HG03066 (cell line): ENCODE measurements around the gene URGCP.

Experiments
- ATAC-seq: cut with Tn5 transposase; IDR thresholded peaks from one replicate; pipeline ENCODE4 v1.9.1; 2021; ENCODE audit warnings: low read depth; ENCODE audit not compliant: unreplicated experiment

The URGCP gene

GRCh38 chr7:43876976-43877745, 29.2 kb downstream of the URGCP start:
- ATAC-seq = no peak

- no peak for ATAC-seq
Observed at GRCh38 chr7:43876241-43876640, 30.2 kb downstream of the URGCP start.

DNA sequence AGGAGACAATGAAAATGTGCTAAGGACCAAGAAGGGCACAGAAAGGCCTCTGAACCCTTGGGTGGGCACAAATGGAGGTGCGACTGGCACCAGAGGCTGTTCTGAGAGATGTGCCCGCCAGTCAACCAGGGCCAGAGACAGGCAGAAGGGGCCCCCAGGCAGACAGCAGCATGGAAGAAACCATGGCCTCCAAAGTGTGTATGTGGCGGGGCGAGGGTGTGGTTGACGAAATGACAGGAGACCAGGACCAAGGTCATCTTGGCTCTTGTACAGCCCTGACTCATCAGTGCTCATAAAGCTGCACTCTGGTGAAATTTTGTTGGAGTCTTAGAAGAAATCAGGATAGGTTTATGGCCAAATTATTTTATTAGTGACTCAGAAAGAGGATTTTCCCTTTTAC, 33.1 kb downstream of the URGCP start:
- no peak for ATAC-seq

- ATAC-seq = no peak
Observed at GRCh38 chr7:43872406-43873110, 33.8 kb downstream of the URGCP start.

- ATAC-seq = no peak
Observed at GRCh38 chr7:43871064-43871463, 35.3 kb downstream of the URGCP start.

DNA sequence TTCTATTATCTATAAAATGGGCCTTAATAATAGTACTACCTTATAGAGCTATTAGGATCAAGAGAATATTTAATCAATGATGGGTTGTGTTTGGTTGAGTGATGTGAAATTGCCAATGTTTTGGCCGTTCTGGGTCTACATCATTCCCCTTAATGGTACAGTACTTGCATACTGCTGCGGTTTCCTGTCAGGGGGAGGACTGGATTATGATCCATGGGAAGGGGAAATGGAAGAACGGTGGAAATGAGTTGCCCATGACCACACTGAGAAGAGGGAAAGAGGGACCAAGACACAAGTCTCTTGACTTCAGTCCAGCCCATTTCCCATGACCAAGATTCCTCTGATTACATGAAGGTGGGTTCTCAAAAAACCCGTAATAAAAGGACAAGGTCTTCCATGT, 36.1 kb downstream of the URGCP start:
- ATAC-seq = no peak

DNA sequence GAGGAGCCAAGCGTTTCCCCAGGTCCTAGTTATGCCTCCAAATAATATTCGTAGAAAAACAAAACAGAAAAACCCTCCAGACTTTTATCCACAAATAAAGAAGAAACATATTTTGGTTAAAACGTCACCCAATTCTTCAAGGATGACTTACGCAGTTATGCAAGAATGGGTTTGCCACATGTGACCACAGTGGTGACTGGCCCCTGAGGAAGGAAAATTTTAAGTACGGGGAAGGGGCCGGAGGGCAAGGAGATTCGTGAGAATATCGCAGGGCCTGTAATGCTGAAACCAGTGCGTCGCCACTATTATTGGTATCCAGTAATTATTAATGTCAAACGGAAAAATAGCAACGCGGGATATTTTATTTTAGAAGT, 36.5 kb downstream of the URGCP start:
- peak; percentile 16 for ATAC-seq

DNA sequence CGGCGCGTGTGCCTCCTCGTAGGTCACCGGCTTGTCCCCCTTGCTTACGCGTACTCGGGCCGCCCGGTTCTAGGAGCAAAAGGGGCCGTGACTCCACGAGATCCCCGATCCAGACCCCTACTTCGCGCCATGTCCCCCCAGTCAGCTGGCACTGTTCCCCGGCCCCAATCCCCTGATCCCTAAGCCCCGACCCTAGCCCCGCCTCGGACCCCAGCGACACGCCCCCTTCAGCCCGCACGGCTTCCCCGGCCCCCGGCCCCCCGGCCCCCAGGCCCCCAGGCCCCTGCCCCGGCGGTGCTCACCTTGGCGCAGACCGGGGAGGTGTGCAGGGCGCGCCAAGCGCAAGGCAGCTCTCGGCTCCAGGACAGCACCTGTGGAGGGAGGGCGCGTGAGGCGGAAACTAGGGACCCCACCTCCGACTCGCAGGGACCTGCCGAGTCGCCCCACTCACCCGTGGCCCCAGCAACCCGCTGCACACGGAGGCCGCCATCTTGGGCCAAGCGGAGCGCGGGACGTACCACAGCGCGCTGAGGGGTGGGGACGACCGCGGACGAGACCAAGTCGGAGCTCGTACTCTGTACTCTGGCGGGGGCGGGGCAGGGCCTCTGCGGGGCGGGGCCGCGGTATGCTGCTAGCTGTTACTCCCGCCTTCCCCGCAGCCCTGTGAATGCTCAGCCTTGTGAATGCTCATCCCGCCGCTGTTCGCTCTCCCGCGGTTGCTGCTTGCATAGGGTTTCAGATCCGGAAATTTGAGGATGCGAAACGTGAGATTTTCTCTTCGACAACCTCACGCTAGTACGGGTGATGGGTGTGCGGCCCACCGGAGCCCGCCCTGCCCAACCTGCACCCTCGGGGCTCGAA, 37.2 kb downstream of the URGCP start, which contains the start of gene MRPS24:
Gene MRPS24 (minus strand): TSS at position 512 of the 861 bp plus-strand sequence. CDS start 22 bp downstream, at position 490.
- peak; percentile 93 for ATAC-seq

GRCh38 chr7:43868681-43869005, 37.8 kb downstream of the URGCP start:
- ATAC-seq = peak; percentile 6

DNA sequence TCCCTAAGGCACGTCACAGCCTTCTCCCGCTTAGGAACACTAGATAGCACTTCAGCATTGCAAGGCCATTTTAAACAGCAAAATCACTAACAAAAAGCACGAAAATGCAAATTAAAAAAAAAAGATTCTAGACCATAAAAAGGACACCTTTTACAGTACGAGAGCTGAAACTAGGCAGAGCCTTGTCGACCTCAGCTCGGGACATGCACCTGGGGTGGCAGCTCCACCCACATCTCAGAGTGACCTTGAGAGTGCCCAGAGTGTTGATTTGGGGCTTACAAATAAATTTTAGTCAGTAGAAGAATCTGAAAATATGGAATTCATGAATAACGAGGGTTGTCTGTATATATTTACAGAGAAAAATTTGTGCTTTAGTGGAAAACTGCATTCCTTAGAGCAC, 38.2 kb downstream of the URGCP start:
- no peak for ATAC-seq

DNA sequence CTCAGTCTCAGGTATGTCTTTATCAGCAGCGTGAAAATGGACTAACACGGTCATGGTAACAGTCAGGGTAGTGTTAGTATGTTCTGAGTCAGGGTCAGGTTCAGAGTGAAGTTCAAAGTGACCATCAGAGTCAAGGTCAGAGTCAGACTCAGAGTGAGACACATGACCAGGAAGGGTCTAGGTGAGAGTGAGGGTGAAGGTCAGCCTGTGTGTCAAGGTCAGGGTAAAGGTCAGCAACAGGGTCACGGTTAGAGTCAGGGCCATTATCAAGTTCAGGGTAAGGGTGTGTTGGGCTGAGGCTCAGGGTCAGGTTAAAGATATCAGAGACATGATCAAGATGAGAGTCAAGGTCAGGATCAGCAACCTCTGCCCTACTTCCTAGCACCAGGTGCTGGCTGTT, 41.1 kb downstream of the URGCP start:
- no peak for ATAC-seq

DNA sequence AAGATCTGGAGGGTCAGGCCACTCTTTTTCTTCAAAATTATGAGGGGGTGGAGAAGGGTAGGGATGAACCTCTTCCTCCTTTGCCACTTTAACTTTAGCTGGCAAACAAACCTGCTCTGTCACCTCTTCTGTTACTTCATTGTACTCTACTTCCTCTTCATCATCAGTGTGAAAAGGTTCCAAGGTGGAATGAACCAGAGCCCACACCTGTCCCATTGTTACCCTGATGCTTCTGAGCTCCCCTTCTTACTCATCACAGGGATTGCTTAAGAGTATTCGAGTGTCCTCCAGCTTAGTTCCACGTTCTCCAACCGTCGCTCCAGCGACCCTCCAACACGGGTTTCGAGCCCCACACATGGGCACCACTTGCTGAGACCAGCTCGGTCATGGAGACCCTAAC, 42.3 kb downstream of the URGCP start:
- ATAC-seq = no peak

GRCh38 chr7:43856996-43857395, 49.4 kb downstream of the URGCP start:
- no peak for ATAC-seq

DNA sequence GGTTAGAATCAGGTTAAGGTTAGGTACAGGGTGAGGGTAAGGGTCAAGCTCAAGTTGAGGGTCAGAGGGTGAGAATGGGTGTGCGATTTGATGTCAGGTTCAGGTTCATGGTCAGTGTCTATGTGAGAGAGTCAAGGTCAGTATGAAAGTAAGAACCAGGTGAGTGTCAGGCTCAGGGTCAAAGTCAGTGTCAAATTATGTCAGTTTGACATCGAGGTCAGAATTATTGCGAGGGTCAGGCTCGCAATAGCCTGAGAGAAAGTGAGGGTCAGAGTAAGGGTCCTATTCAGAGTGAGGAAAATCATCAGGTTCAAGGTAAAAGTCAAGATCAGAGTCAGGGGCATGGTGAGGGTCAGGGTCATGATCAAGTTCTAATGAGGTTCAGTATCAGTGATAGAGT, 50.1 kb downstream of the URGCP start:
- no peak for ATAC-seq

DNA sequence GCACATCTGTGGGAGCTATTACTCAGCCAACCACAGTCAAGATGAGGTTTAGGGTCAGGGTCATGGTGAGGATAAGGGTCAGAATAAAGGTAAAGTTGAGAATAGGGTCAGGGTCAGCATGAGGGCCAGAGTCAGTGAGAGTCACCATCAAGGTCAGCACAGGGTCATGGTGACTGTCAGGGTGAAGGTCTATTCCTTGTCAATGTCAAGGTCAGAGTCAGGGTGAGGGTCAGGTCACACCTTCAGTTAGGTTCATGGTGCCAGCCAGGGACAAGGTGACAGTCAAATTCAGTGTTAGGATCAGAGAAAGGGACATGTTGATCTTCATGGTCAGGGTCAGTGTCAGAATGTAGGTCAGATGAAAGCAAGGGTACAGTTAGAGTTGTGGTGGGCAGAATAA, 51.2 kb downstream of the URGCP start:
- ATAC-seq = no peak

DNA sequence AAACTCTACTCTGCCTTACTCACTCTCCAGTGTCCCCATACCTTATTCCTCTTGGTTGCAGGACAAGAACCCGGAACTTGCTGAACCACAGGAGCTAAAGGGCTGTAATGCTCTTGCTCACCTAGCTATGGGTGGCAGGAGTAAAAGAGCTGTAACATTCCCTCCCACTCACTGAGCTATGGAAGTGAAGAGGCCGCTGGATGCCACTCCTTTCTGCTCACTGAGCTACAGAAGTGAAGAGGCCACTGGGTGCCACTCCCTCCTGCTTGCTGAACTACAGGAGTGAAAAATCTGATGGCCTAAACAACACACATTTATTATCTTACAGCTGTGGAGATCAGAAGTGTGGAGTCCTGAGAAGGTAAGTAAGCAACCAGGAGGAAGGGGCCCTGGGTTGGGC, 54.6 kb downstream of the URGCP start:
- ATAC-seq = no peak

DNA sequence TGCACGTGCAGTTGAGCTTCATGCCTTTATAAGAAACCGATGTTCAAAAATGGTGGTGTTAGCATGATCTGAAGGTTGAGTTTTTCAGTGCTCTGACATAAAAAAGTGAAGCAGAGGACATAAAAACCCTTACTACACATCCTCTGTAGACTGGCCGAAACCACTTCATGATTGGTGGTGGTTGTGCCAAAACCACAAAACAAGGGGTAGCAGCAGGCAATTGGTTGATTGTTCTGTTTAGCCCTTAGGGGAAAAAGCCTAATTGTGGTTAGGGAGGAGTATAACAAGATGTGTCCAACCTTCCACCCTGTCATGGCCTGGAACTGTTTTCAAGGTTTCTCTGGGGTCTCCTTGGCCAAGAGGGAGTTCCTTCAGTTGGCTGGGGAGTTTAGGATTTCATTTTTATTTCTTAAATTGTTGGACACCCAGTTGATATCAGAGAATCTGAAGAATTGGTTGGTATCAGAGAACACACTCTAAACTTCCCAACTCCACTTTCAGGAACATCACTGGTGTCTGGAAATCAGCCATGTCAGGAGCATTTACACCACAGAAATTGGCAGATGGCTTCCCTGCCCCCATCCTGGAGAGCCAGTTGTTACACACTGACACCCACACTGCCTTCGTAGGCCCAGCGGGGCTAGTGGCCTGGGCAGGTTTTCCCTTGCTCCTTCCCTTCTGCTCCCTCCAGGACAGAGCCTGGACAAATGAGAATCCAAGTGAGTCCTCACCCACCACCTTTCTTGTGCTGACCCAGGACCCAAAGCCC, 55.9 kb downstream of the URGCP start:
- no peak for ATAC-seq

GRCh38 chr7:43849047-43849446, 57.3 kb downstream of the URGCP start:
- ATAC-seq = no peak

DNA sequence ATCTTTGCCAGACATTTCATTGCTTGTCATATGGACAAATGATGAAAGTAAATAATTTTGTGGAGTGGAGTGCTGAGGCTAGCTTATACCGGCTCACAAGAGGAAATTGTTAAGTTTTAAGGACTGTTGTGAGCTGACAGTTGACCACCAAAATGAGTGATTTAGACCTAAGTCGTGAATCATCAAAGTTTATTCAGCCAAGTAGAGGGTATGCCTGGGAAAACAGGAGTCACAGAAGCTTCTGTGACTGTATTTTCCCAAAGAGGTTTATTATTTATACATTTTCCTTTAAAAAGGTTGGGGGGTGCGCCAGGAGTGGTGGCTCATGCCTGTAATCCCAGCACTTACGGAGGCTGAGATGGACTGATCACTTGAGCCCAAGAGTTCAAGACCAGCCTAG, 58.9 kb downstream of the URGCP start:
- no peak for ATAC-seq

DNA sequence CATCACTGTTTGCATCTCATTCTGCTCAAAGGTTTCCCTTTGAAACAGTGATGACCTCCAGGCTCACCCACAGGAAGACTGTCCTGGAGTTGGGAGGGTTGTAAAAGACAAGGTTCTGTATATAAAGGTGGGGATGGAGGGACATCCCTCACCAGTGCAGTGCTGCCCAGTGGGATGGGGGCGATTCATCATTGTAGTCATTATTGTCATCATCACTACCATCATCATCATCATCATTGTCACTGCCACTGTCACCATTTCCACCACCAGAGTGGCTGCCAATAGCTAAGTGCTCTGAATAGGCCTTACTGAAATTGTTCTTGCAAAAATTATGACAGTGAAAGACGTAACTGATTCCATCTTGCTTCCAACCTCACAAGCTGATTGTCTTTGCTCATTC, 61.7 kb downstream of the URGCP start:
- ATAC-seq = no peak

DNA sequence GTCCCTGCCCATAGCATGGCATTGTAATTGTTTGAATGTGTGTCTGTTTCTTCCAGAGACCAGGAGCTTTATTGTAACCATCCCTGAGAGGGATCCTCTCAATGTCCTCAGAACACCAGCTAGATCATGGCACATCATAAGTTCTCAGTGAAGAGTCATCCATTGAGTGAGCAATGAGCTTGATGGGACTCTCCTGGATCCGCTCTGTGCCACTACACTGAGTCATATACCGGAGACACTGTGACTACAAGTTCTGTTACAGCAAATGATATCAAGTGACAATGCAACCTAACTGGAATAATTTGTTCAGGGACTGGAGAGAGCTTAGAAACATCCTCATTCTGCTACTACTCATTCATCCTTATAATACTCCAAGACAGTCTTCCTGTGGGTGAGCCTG, 62.1 kb downstream of the URGCP start:
- no peak for ATAC-seq
